GM18511 (cell line): ENCODE data around the gene ASTN1.
"Not testable (repeated sequence)": the region's sequence is repeated elsewhere in the genome, so short reads cannot be mapped to it uniquely, and the experiment has no call there.

Experiments used
- ATAC-seq: cut with Tn5 transposase; IDR thresholded peaks from one replicate; pipeline ENCODE4 v1.9.1; 2021; ENCODE audit warnings: mild to moderate bottlenecking, moderate library complexity; ENCODE audit not compliant: unreplicated experiment

The ASTN1 gene

DNA sequence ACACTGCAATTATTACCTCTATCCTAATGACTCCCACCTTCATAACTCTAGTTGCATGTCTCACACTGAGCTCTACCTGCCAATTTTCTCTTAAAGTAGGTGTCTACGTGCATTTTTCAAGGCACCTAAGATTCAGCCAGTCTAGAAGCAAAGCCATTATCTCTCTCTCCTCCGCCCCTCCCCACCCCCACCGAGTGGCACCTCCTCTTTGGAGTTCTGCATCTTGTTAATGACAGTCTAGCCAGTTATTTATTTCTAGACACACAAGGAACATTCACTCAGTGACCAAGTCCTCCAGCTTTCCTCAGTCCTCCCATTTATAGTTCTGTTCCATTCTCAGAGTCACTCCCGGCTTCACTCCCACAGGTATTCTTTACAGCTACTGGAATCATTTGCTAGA is 47.6 kb downstream of the ASTN1 start:
- no peak for ATAC-seq

DNA sequence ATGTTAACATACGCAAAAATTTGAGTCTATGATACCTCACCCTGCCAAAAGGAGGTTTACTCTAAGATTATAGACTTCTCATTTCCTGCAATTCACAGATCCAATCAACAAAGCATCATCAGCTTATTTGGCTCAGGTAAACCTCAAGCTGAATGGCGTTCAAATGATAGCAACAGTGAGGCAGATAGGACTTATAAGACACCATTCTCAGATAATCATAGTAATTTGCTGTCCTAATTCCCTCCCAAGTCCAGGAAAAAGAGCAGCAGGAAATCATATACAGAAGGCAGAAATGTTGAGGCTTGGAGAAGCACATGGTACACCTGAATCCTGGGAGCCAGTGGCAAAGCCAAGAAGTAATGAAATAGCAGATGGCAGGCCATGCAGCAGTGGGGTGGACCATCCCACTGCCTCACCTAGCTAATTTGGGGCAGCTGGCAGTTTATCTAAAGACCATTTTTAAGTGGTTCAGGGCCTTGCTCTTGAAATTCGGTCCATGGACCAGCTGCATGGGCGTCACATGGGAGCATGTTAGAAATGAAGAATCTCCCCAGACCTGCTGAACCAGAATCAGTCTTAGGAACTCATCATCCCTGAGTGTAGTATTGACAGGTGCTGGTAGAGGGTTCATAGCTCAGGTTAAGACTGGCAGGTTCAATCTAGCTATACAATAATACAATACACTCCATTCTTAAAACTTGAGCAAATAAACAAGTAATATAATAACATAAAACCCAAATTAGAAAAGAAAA is 57.7 kb downstream of the ASTN1 start:
- ATAC-seq, result no peak

DNA sequence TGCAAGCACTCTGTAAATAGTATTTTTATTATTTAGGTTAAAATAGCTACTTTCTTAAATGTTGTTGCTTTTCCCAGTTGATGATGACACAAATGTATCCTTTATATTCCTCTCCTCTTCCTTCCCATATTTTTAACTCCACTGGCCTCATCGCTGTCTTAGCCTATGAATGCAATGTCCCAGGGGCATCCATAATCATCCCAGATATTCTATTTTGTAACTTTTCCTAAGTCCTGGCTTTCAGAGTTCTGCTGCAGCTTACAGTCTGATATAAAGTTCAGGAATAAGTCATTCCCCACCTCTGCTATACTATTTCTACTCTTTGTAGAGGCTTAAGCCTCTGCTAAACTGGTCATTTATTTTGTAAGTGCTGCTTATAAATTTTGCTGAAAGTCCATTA is 58.3 kb downstream of the ASTN1 start:
- no peak for ATAC-seq

DNA sequence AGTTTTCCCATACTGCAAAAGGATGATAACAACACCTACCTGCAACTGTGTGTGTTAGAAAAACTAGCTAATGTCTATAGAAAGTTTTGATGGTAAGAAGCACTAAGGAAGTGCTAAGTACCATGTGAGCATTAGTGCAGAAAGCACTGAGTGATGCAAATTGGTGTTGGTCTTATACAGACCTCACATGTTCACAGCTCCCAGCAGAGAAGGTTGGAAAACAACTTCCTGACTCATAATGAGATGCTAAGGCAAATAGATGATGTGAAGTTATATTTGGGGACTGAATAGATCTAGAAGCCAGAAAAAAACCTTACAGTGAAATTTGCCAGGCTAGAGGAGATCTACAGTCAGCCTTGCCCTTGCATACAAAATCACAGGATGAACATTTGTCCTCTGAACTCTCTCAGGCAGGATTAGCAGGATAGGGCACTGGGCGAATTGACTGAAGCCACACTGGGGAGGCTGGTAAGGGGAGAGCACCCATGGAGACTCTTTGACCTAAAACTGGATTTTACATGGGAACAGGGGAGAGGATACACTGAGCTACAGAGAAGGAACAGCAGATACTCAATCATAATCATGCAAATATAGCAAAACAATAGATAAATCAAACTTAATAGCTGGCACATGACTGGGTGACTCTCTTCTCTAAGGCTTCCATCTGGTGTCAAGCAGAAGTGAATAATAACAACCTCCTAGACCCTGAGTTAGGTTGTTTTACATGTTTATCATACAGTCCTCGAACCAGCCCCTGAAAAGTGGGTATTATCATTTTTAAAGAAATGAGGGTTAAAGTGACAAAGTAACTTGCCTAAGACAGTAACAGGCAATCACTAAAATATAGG is 61.3 kb downstream of the ASTN1 start:
- ATAC-seq, result no peak

DNA sequence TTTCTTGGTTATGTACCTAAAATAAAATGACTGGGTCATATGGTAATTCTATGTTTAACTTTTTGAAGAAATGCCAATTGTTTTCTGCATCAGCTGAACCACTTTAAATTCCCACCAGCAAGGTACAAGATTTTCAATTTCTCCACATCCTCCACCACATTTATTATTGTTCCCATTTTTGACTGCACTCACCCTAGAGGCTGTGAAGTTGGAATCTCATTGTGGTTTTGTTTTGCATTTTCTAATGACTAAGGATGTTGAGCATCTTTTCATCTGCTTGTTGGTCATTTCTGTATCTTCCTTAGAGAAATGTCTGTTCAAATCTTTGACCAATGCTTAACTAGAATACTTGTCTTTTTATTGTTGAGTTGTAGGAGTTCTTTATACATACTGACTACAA is 72.5 kb downstream of the ASTN1 start:
- no peak for ATAC-seq

DNA sequence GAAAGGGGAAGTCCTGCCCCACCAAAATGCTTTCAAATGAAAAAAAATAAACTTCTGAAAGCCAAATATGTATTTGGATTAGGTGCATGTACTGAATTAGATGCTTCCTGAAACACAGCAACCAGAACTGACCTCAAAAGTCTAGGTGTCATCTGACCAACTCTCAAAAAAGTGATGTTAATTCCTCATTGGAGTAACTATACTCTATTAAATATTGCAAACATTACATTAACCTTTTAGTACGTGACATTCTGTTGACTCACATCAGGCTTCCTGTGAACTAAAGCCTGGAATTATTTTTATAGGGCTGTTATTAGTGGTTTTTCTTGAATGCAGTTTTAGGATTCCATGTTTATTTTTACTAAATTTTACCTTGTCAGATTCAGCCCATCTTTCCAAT is 73.5 kb downstream of the ASTN1 start:
- ATAC-seq, result no peak

DNA sequence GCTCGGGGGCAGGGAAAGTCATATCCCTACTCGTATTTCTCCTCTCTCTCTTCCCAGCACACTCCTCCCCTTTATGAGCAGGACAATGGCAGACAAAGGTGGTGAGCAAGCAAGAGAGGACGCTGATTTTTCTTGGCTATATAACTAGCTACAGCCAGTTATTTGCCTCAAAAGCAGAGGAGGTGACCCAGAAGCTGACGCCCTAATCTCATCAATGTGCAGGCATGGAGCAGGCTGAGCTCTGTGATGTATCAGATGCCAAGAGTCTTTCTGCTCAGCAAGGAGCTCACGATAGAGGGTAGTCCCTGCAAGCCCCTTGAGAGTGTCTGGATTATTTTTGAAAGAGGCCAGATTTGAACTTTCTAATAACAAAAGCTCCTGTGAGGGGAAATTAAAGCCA is 75.5 kb downstream of the ASTN1 start:
- no peak for ATAC-seq

DNA sequence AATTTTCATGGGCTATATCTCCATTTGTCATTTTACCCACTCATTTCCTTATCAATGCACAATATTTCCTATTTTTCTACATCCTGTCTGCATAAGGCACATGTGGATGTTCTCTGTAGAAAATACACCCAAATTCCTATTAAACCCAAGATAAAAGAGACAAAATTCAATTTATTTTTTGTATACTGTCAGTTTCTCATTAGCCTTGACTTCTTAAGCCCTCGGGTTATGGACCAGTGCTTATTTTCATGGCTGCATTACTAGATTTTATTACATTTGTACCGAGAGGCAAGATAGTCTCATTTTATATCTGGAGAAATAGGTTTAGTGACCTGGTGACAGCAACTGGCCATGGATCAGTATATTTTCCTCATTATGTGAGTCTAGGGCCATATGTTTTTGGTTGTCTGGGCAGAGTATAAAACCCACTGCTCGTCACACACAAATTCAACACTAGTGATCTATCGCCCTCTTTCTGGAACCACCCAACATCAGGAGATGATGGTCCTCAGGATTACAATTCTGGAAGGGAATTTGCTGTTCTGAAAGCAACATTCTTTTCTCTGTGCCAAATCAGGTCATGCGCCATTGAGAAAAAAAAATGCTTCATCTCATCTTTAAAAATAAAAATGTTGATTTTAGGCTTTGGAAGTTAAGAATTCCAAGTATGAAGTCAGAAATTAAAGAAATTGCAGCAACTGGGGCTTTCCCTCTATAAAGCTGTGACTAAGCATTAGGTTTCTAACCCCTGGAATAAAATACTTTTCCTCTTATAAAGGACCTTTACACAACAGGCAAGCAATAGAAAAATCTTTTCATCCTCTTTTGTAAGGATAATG is 81.4 kb downstream of the ASTN1 start:
- ATAC-seq, result no peak

DNA sequence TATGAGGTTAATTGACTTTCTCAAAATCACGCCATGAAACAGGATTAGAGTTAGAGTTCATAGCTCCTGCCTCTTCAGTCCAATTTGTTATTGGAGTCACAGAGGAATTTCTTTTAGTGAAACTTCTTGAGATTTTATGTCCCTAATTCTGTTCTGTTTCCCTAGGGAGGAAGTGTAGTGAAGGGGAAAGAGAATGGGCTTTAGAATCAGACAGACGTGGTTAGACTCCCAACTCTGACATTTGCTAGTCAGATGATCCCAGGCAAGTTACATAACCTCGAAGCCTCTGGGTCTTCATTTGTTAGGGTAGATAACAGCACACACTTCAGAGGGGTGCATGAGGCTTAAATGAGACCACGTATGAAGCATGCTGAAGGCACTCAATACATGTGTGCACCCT is 83.9 kb downstream of the ASTN1 start:
- no peak for ATAC-seq

DNA sequence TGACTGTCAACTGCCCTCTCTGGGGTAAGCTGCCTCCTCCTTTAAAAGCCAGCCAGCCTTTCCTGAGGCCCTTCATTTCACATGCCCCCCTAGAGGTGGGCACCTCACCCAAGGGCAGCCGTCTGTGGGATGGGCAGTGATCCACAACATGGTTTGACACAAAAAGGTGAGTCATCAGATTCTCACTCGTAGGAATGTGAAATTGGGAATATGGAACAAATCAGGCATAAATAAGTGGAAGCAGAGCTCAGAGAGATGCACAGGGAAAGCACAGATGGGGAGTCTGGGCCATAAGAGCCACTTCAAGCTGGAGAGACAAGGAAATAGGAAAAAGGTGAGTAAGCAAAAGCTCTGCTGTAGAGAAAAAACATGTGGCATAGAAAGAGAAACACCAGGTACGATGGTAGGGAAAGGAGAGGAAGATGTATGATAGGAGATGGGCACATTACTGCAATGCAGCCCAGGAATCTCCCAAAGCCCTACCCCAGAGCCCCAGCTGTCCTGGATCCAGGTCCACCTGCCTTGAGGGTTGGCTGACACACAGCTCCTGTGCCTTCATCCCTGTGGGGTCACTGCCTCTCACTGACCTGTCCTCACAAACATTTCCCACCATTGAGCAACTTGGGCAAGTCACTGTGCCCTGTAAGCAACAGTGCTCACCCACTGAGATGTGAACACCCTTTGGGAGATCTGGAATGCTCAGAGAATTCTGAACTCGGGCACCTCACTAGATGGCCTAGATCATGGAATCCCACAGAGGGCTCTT is 86.6 kb downstream of the ASTN1 start:
- ATAC-seq, result no peak

DNA sequence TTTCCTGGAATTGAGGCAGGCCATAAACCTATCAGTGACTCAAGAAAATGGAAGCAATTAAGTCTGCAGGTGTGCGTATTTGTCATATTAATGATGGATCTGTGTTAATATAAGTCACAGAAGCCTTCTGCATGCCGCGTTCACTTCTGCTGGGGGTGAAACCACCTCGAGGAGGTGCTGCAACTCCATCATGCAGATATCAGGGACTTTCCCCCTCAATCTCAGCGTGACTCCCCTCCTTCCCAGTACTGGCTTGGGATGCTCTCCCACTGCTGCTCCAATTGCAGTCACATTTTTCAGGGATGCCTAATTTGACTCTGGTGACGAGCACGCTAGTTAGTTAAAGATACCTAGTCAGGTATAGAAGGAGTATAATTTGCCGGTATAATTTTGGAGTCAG is 87.5 kb downstream of the ASTN1 start:
- ATAC-seq, result no peak

DNA sequence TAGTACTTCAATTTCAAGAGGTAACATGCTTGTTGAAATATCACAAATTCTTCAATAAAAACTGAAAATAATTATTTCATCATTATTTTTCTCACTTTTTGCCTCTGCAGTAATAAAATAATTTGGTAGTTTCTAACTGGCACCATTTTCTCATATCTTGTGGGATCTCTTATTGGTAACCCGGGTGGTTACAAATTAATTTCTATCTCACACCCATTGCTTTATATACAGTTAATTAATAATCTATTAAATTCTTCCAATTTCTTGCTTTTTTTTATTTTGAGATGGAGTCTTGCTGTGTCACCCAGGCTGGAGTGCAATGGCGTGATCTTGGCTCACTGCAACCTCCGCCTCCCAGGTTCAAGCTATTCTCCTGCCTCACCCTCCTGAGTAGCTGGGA is 89.7 kb downstream of the ASTN1 start:
- ATAC-seq, result not testable (repeated sequence)

DNA sequence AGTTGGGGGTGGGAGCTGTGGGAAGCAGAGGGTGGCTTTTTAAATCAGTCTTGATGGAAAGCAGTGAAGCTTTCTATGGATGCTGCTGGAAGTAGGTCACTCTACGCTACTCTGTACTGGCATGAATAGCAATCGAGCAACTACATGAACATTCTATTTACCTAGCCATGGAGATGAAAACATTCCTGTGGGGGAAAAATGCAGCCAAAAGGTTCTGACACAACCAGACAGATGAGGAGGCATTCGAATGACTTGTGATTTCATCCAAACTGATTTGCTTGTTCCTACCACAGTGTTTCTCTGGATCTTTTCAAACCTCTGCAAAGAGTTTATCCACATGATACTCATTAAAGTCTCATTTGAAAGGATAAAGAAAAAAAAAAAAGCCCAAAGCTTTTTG is 95.0 kb downstream of the ASTN1 start:
- no peak for ATAC-seq

DNA sequence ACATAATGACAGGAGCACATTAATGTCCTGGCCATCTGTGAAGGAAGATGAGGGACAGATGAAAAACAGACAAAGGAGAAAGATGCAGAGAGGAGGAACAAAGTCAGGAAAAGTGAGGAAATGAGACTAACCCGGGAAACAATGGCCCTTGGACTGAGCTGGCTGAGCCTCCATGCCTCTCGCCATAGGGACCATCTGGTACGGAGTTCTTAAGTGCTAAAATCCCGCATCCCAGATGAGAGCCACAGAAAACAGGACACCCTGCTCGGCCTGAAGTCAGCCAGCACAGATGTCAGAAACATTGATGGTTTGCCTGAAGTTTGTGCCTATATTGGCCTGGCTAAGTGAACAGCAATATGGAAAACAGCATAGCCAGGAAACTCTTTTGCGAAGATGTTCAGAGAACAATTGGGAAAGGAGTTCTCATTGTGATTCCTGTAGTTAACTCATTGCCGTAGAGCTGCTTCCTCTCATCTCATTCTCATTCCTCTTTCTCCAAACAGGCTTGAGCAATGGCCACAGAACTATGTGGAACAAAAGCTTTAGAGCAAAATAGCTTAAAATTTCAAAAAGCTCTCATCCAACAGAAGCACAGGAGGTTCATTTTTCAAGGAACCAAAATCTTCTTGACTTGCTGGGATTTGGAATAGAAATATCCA is 96.6 kb downstream of the ASTN1 start:
- no peak for ATAC-seq

DNA sequence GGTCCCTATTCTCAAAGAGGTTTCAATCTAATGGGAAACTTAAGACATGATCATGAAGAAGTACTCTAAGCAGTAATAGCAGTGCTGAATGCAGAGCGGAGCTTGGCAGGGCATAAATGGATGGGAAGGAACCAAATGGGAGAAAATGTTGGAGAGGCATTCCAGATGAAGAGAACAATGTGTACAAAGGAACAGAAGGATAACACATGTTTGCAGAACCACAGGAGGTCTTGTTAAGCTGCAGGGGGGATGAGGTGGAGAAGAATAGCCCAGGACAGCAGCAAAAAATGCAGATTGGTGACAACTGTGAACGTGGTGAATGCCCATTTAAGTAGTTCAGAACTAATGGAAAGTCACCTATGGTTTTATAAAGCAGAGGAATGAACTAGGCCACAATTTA is 99.1 kb downstream of the ASTN1 start:
- ATAC-seq, result no peak

DNA sequence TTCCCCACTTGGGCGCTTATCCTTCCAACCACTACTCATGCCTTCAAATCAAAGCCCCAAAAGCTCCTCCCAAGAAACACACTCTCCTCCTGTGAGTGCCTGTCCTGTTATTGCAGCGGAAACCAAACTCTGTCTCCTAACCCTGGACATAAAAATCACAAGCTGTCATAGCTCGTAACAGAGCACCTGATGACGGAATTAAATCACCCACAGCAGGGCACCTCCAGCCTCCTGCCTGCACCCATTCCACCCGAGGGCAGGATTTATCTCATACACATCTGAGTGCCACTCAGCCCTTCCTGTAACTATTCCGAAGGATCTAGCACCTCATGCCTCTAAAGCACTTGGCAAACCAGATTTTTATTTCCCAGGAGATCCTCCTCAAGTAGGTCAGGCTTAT is 100.9 kb downstream of the ASTN1 start:
- no peak for ATAC-seq

DNA sequence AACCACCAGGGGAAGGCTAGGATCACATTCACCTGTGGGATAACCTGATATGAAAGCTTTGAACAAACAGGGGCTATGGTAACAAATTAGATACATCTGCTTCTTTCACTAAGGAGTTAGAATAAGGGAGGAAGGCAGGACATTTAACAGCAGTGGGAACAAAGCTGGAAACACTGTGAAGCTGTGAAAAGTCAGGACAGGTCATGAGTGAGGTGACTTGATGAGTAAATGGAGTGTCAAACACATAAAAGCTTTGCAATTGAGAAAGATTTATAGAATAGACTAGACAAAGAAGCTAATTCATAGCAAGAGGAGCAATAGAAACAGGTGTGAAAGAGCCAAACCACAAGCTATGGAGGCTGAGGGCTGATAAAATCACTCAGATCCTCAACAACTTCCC is 110.0 kb downstream of the ASTN1 start:
- ATAC-seq, result no peak

DNA sequence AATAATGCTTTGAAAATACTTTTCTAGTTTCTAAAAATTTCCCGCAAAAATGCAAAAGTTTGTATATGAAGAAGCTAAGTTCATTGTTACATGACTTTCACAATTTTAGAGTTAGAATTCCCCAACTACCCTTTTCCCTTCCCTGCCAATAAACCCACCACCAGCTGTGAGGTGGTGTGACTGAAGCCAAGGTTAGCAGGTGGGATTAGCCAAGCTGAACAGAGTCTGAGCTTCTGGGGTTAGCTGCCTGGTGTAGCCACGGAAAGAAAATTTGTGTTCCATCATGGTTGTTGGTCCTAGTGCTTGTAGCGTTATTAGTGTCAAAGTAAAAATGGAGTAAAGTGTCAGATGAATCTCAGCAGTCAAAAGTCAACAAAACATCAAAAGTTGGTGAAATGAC is 110.9 kb downstream of the ASTN1 start:
- no peak for ATAC-seq

DNA sequence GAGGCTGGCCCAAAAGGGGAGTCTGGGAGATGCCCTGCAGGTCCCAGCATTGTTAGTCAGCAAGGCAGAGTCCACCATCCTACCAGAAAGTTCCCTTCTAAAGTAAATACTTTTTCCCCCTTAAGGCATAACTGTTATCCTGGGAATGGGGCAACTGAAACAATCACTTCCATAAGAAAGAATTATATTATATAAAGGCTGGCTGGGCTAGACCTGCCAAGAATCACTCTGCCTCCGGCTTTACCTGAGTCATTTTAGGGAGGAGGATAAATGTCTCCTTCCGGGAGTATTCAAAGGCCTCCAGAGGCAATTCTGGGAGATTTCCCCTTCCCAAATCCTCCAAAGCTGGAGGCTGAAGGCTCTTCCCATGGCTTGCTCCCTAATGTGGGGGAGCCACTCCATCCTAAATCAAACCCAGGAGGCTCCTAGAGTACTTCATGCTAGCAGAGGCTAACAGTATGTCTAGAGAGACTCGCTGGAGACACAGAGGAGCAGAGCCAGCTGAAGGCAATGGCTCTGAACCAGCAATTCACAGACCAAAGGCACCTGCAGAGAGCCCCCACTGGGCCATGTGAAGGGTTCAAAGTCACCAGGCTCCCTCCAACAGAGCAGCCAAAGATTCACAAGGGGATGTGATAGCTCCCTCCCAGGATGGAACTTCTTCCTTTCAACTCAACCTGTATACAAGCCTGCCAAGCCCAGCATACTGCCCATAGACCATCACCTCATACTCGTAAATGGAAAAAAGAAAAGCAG is 116.0 kb downstream of the ASTN1 start:
- ATAC-seq, result no peak

DNA sequence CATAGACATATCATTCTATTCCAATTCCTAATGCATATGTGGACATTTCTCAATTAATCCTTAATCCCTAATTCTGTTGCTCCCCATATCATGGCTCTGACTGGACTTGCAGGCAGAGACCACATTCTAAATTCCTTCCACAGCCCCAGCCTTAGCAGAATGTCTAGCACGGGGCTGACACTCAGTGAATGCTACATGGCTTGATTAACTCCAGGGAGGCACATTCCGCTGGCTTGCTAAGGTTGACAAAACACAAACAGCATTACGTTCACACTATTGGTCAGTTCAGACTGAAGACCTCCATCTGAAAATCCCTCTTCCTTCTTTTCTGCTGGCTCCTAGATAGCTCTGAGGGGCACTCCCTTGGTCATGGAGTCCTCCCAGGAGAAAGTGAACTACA is 119.4 kb downstream of the ASTN1 start:
- ATAC-seq, result no peak
